Measurements from ENCODE around the gene RAMAC.
A peak's percentile ranks its signal among the peaks of the same experiment; 100 is the strongest.
"Not testable (repeated sequence)": the region's sequence is repeated elsewhere in the genome, so short reads cannot be mapped to it uniquely, and the experiment has no call there.

The RAMAC gene

GRCh38 chr15:82969353-82969752 lies 16.7 kb upstream of the RAMAC start:
- DNase-seq: no peak

- DNase-seq: no peak
Observed at GRCh38 chr15:82970078-82970686, 15.8 kb upstream of the RAMAC start.

- no peak for DNase-seq
Observed at GRCh38 chr15:82970696-82971095, 15.3 kb upstream of the RAMAC start.

- DNase-seq: no peak
Observed at GRCh38 chr15:82971218-82971984, 14.6 kb upstream of the RAMAC start.

GRCh38 chr15:82972990-82973389 lies 13.0 kb upstream of the RAMAC start:
- DNase-seq: no peak

- no peak for DNase-seq
Observed at GRCh38 chr15:82977076-82977475, 8.9 kb upstream of the RAMAC start.

GRCh38 chr15:82978438-82978837 lies 7.6 kb upstream of the RAMAC start:
- DNase-seq: no peak

GRCh38 chr15:82979726-82980125 lies 6.3 kb upstream of the RAMAC start:
- no peak for DNase-seq

- DNase-seq: no peak
Observed at GRCh38 chr15:82980981-82981380, 5.0 kb upstream of the RAMAC start.

- DNase-seq: no peak
Observed at GRCh38 chr15:82986442-82986780, 401 bp downstream of the RAMAC start.

GRCh38 chr15:82992436-82992998 lies 6.5 kb downstream of the RAMAC start:
- no peak for DNase-seq

GRCh38 chr15:82993144-82993543 lies 7.1 kb downstream of the RAMAC start:
- DNase-seq: no peak

GRCh38 chr15:82995076-82995475 lies 9.1 kb downstream of the RAMAC start:
- DNase-seq: no peak

GRCh38 chr15:82995938-82996337 lies 9.9 kb downstream of the RAMAC start:
- no peak for DNase-seq

- DNase-seq: no peak
Observed at GRCh38 chr15:82999426-82999825, 13.4 kb downstream of the RAMAC start.

GRCh38 chr15:82999905-83000671 lies 14.1 kb downstream of the RAMAC start:
- DNase-seq: peak; percentile 69

GRCh38 chr15:83000672-83001031 lies 14.6 kb downstream of the RAMAC start:
- not testable (repeated sequence) for DNase-seq

GRCh38 chr15:83010709-83011270 lies 24.8 kb downstream of the RAMAC start:
- peak; percentile 90 for DNase-seq

GRCh38 chr15:83011271-83012075 lies 25.5 kb downstream of the RAMAC start, which contains the start of gene C15orf40:
Gene C15orf40 (minus strand): TSS chr15:83011639. CDS start chr15:83011607, 32 bp downstream.
- DNase-seq: peak; percentile 94

GRCh38 chr15:83012076-83012426 lies 26.0 kb downstream of the RAMAC start:
- DNase-seq: no peak

- DNase-seq: no peak
Observed at GRCh38 chr15:83012636-83013035, 26.6 kb downstream of the RAMAC start.

- no peak for DNase-seq
Observed at GRCh38 chr15:83014205-83014653, 28.2 kb downstream of the RAMAC start.
